Duodenal mucosa (tissue), 2 donors: ENCODE measurements around the gene PYGM.

Experiments used
- H3K27ac ChIP-seq: one replicate; pipeline ENCODE4 v1.7.0; 2013; ENCODE audit warnings: low read depth, low read length
- H3K27me3 ChIP-seq, 2 donors: one replicate each; pipeline ENCODE4 v1.7.0; 2013; ENCODE audit warnings: low read length in 2 of 2, control low read depth in 1 of 2; ENCODE audit not compliant: insufficient read depth in 2 of 2, control insufficient read depth in 1 of 2
- H3K36me3 ChIP-seq, 2 donors: one replicate each; pipeline ENCODE4 v1.7.0; 2013; ENCODE audit warnings: low read length in 2 of 2, control low read depth in 1 of 2; ENCODE audit not compliant: insufficient read depth in 2 of 2, control insufficient read depth in 1 of 2
- H3K4me1 ChIP-seq, 2 donors: one replicate each; pipeline ENCODE4 v1.7.0; 2013; ENCODE audit warnings: low read length in 2 of 2, control low read depth in 1 of 2; ENCODE audit not compliant: insufficient read depth in 2 of 2, control insufficient read depth in 1 of 2
- H3K4me3 ChIP-seq, 2 donors: one replicate each; pipeline ENCODE4 v1.7.0; 2013; ENCODE audit warnings: low read length in 2 of 2, low read depth in 1 of 2
- H3K9ac ChIP-seq, 2 donors: one replicate each; pipeline ENCODE4 v1.7.0; 2013; ENCODE audit warnings: low read length in 2 of 2, low read depth in 1 of 2
- H3K9me3 ChIP-seq, 2 donors: one replicate each; pipeline ENCODE4 v1.7.0; 2013; ENCODE audit warnings: low read length in 2 of 2, control low read depth in 1 of 2; ENCODE audit not compliant: control insufficient read depth in 1 of 2

PYGM gene

GRCh38 chr11:64760759-64761420 is 1.1 kb upstream of the PYGM start:
- H3K9me3 ChIP-seq = no peaks in the 10 kb centered on the region
- no peak overlapping the region for H3K4me3 ChIP-seq
- peaks cover 0 to 19% of the 10 kb centered on the region in 2 donors for H3K4me1 ChIP-seq
- H3K36me3 ChIP-seq = peaks cover 31 to 41% of the 10 kb centered on the region in 2 donors
- no peaks in the 10 kb centered on the region for H3K27me3 ChIP-seq
- H3K9ac ChIP-seq = no peak overlapping the region
- no peak overlapping the region for H3K27ac ChIP-seq

GRCh38 chr11:64759131-64759721 is 548 bp downstream of the PYGM start:
- H3K27ac ChIP-seq = no peak overlapping the region
- H3K4me1 ChIP-seq = peaks cover 0 to 12% of the 10 kb centered on the region in 2 donors
- H3K9me3 ChIP-seq = no peaks in the 10 kb centered on the region
- no peaks in the 10 kb centered on the region for H3K27me3 ChIP-seq
- H3K36me3 ChIP-seq = peaks cover 19 to 27% of the 10 kb centered on the region in 2 donors
- H3K9ac ChIP-seq = no peak overlapping the region
- no peak overlapping the region for H3K4me3 ChIP-seq

GRCh38 chr11:64758330-64759079 is 1.3 kb downstream of the PYGM start:
- H3K9me3 ChIP-seq = no peaks in the 10 kb centered on the region
- H3K27ac ChIP-seq = no peak overlapping the region
- H3K36me3 ChIP-seq = peaks cover 14 to 20% of the 10 kb centered on the region in 2 donors
- no peak overlapping the region for H3K9ac ChIP-seq
- H3K4me3 ChIP-seq = no peak overlapping the region
- H3K4me1 ChIP-seq = peaks cover 0 to 12% of the 10 kb centered on the region in 2 donors
- H3K27me3 ChIP-seq = no peaks in the 10 kb centered on the region

GRCh38 chr11:64757549-64758329 is 2.0 kb downstream of the PYGM start:
- peaks cover 0 to 6% of the 10 kb centered on the region in 2 donors for H3K4me1 ChIP-seq
- H3K36me3 ChIP-seq = peaks cover 8 to 12% of the 10 kb centered on the region in 2 donors
- no peak overlapping the region for H3K4me3 ChIP-seq
- no peaks in the 10 kb centered on the region for H3K27me3 ChIP-seq
- no peak overlapping the region for H3K9ac ChIP-seq
- H3K27ac ChIP-seq = no peak overlapping the region
- H3K9me3 ChIP-seq = no peaks in the 10 kb centered on the region

- H3K27me3 ChIP-seq = no peaks in the 10 kb centered on the region
- H3K9me3 ChIP-seq = no peaks in the 10 kb centered on the region
- H3K4me1 ChIP-seq = peaks cover 0 to 6% of the 10 kb centered on the region in 2 donors
- H3K4me3 ChIP-seq = no peak overlapping the region
- no peak overlapping the region for H3K9ac ChIP-seq
- no peak overlapping the region for H3K27ac ChIP-seq
- peaks cover 0 to 2% of the 10 kb centered on the region in 2 donors for H3K36me3 ChIP-seq
These were observed 4.0 kb downstream of the PYGM start for GRCh38 chr11:64755681-64756361.

GRCh38 chr11:64754919-64755662 is 4.7 kb downstream of the PYGM start:
- Histone ChIP-seq H3K36me3 (no peaks in the 10 kb centered on the region), H3K9ac (no peak overlapping the region), H3K27me3 (no peaks in the 10 kb centered on the region), H3K27ac (no peak overlapping the region), H3K9me3 (no peaks in the 10 kb centered on the region), H3K4me1 (peaks cover 0 to 2% of the 10 kb centered on the region in 2 donors), H3K4me3 (no peak overlapping the region)

GRCh38 chr11:64754124-64754918 is 5.5 kb downstream of the PYGM start:
- H3K36me3 ChIP-seq = no peaks in the 10 kb centered on the region
- no peaks in the 10 kb centered on the region for H3K4me1 ChIP-seq
- H3K9me3 ChIP-seq = no peaks in the 10 kb centered on the region
- H3K4me3 ChIP-seq = no peak overlapping the region
- H3K9ac ChIP-seq = no peak overlapping the region
- H3K27me3 ChIP-seq = no peaks in the 10 kb centered on the region
- no peak overlapping the region for H3K27ac ChIP-seq

- H3K27ac ChIP-seq = no peak overlapping the region
- no peak overlapping the region for H3K4me3 ChIP-seq
- H3K9me3 ChIP-seq = no peaks in the 10 kb centered on the region
- no peaks in the 10 kb centered on the region for H3K36me3 ChIP-seq
- H3K27me3 ChIP-seq = no peaks in the 10 kb centered on the region
- no peaks in the 10 kb centered on the region for H3K4me1 ChIP-seq
- H3K9ac ChIP-seq = no peak overlapping the region
These were observed 6.2 kb downstream of the PYGM start for GRCh38 chr11:64753380-64754123.
